HepG2 (cell line): Measurements from ENCODE around the gene SCAPER. TPM values are rescaled to one million over a fixed set of nuclear protein-coding genes. Genes with fewer than 3 reads are reported as not detected.

Experiments used
- ASH2L ChIP-seq: fragments of 300-600, 200-600 bp; sonication (generic); IDR thresholded peaks from 2 replicates; pipeline ENCODE4 v1.7.0; 2017; ENCODE audit warnings: low read depth, mild to moderate bottlenecking, moderate library complexity, mixed read lengths, low read length; ENCODE audit not compliant: insufficient read length
- ATF1 ChIP-seq: IDR thresholded peaks from 2 replicates; pipeline ENCODE4 v1.6.1; 2016; ENCODE audit warnings: mild to moderate bottlenecking, control low read depth
- FOSL2 ChIP-seq: sonication (generic); formaldehyde crosslinking; IDR thresholded peaks from 2 replicates; pipeline ENCODE4 v1.4.0; 2020; ENCODE audit warnings: missing genetic modification reagents
- GATAD1 ChIP-seq: IDR thresholded peaks from 2 replicates; pipeline ENCODE4 v1.6.1; 2016; ENCODE audit warnings: missing genetic modification reagents, missing compliant biosample characterization
- HNRNPLL ChIP-seq: fragments of 200-400 bp; formaldehyde crosslinking; IDR thresholded peaks from 2 replicates; pipeline ENCODE4 v1.6.1; 2017; ENCODE audit warnings: mild to moderate bottlenecking, low read depth, low read length; ENCODE audit not compliant: poor library complexity, severe bottlenecking
- KDM5B ChIP-seq: sonication (generic); formaldehyde crosslinking; IDR thresholded peaks from 2 replicates; pipeline ENCODE4 v1.4.0; 2020; ENCODE audit warnings: missing genetic modification reagents, mild to moderate bottlenecking, borderline replicate concordance
- MXI1 ChIP-seq: IDR thresholded peaks from 3 replicates; pipeline ENCODE4 v1.6.1; 2012; ENCODE audit warnings: low read depth, low read length, inconsistent platforms, borderline replicate concordance
- POLR2AphosphoS5 ChIP-seq: IDR thresholded peaks from 2 replicates; pipeline ENCODE4 v1.6.1; 2012; ENCODE audit warnings: low read depth, low read length
- POLR2G ChIP-seq: fragments of 200-400 bp; formaldehyde crosslinking; IDR thresholded peaks from 2 replicates; pipeline ENCODE4 v1.6.1; 2018; ENCODE audit warnings: mild to moderate bottlenecking, low read depth, low read length, moderate library complexity
- RAD21 ChIP-seq: fragments of 450-650 bp; formaldehyde crosslinking; IDR thresholded peaks from 2 replicates; pipeline ENCODE4 v1.5.0; 2020; ENCODE audit warnings: mild to moderate bottlenecking
- RBFOX2 ChIP-seq: fragments of 200-400 bp; formaldehyde crosslinking; IDR thresholded peaks from 2 replicates; pipeline ENCODE4 v1.6.1; 2017; ENCODE audit warnings: low read depth, mild to moderate bottlenecking, low read length
- SATB2 ChIP-seq: sonication (generic); formaldehyde crosslinking; IDR thresholded peaks from 2 replicates; pipeline ENCODE4 v1.5.0; 2020; ENCODE audit warnings: missing genetic modification reagents
- TBX2 ChIP-seq: sonication (generic); formaldehyde crosslinking; IDR thresholded peaks from 2 replicates; pipeline ENCODE4 v1.5.0; 2020; ENCODE audit warnings: missing genetic modification reagents, mild to moderate bottlenecking, borderline replicate concordance
- THAP11 ChIP-seq: IDR thresholded peaks from 2 replicates; pipeline ENCODE4 v1.6.1; 2016; ENCODE audit warnings: missing biosample characterization, missing genetic modification reagents
- YEATS4 ChIP-seq: sonication (generic); formaldehyde crosslinking; IDR thresholded peaks from 2 replicates; pipeline ENCODE4 v1.4.0; 2020; ENCODE audit warnings: missing genetic modification reagents, borderline replicate concordance
- ZFP36L1 ChIP-seq: sonication (generic); formaldehyde crosslinking; IDR thresholded peaks from 2 replicates; pipeline ENCODE4 v1.8.0; 2022; ENCODE audit warnings: mild to moderate bottlenecking, missing genetic modification reagents, moderate library complexity
- ZNF772 ChIP-seq: sonication (generic); formaldehyde crosslinking; IDR thresholded peaks from 2 replicates; pipeline ENCODE4 v1.5.0; 2020; ENCODE audit warnings: mild to moderate bottlenecking, missing genetic modification reagents
- ZNF776 ChIP-seq: sonication (generic); formaldehyde crosslinking; IDR thresholded peaks from 2 replicates; pipeline ENCODE4 v1.4.0; 2020; ENCODE audit warnings: mild to moderate bottlenecking, missing genetic modification reagents
- polyA plus RNA-seq, 8 experiments: library from polyadenylated mRNA; depleted of rRNA in 3 of 8; stranded (reverse) in 7 of 8; unstranded in 1 of 8; fragments of >200 nt; fragmentation: Illumina TruSeq in 4 of 8; extraction: Trizol in 4 of 8; gene quantifications; 2 replicates each; pipeline versions ENCODE4 v1.2.1 to v1.2.3, GENCODE V29; 2011 to 2016; ENCODE audit warnings: low read depth in 4 of 8, missing spikeins in 1 of 8, mixed read lengths in 1 of 8; ENCODE audit not compliant: insufficient read depth in 1 of 8
- total RNA-seq, 5 experiments: library from RNA; depleted of rRNA; stranded (reverse); fragments of >200 nt; fragmentation: Illumina TruSeq; extraction: Trizol; gene quantifications; 2 replicates each; pipeline ENCODE4 v1.2.3, GENCODE V29; 2016; ENCODE audit warnings: low read depth in 1 of 5
- TF ChIP-seq, protein P1 (sequence below): sonication (generic); formaldehyde crosslinking; IDR thresholded peaks from 2 replicates; pipeline ENCODE4 v1.8.1; 2022; ENCODE audit warnings: low read depth, mild to moderate bottlenecking, missing genetic modification reagents
- TF ChIP-seq, protein P2 (sequence below): sonication (generic); formaldehyde crosslinking; IDR thresholded peaks from 2 replicates; pipeline ENCODE4 v1.4.0; 2020; ENCODE audit warnings: mild to moderate bottlenecking, missing genetic modification reagents
- TF ChIP-seq, protein P3 (sequence below): sonication (generic); formaldehyde crosslinking; IDR thresholded peaks from 2 replicates; pipeline ENCODE4 v1.5.0; 2020; ENCODE audit warnings: missing genetic modification reagents

SCAPER gene
- total and polyA plus RNA-seq, 2 of the 13 experiments (the other 11 are each of a cell fraction or from before 2014, with no cell fraction given), result 4.3 to 10.5 TPM

DNA sequence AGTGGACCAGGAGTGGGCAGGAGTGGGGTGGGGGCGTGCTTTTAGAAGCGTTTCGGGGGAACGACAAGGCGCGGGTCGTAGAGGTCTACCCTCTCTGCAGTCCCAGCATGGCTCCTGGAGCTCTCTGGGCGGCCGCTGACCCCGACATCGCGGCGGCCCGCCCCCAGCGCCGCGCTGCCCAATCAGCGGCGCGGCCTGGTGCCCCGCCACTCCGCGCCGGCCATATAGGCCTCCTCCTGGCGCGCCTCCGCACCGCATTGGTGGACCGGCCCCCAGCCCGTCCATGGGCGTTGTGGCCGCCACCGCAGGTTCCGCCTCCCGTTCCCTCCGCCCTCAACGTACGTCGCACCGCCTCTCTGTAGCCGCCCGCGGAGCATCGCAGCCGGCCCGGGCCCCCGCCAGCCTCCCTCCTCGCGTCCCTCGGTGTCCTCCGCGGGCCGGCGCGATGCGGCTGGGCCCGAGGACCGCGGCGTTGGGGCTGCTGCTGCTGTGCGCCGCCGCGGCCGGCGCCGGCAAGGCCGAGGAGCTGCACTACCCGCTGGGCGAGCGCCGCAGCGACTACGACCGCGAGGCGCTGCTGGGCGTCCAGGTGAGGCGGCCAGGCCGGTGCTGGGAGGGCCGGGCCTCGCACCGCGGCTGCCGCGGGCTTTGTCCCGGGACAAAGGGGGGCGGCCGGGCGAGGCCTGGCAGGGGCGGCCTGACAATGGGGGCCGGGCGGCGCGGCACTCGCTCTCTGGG, 26.4 kb upstream of the SCAPER start, which contains the start of gene RCN2 (continued):
- TF ChIP-seq, protein P1, sequence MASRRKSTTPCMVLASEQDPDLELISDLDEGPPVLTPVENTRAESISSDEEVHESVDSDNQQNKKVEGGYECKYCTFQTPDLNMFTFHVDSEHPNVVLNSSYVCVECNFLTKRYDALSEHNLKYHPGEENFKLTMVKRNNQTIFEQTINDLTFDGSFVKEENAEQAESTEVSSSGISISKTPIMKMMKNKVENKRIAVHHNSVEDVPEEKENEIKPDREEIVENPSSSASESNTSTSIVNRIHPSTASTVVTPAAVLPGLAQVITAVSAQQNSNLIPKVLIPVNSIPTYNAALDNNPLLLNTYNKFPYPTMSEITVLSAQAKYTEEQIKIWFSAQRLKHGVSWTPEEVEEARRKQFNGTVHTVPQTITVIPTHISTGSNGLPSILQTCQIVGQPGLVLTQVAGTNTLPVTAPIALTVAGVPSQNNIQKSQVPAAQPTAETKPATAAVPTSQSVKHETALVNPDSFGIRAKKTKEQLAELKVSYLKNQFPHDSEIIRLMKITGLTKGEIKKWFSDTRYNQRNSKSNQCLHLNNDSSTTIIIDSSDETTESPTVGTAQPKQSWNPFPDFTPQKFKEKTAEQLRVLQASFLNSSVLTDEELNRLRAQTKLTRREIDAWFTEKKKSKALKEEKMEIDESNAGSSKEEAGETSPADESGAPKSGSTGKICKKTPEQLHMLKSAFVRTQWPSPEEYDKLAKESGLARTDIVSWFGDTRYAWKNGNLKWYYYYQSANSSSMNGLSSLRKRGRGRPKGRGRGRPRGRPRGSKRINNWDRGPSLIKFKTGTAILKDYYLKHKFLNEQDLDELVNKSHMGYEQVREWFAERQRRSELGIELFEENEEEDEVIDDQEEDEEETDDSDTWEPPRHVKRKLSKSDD, result peak; percentile 61; the same call in 1 of the 2 replicates
- TF ChIP-seq POLR2G, result peak; percentile 95
- TF ChIP-seq SATB2 (CRISPR knock-in tag), result no peak
- TF ChIP-seq ZNF776 (CRISPR knock-in tag), result peak; percentile 84; the same call in 1 of the 2 replicates
- TF ChIP-seq, protein P2, sequence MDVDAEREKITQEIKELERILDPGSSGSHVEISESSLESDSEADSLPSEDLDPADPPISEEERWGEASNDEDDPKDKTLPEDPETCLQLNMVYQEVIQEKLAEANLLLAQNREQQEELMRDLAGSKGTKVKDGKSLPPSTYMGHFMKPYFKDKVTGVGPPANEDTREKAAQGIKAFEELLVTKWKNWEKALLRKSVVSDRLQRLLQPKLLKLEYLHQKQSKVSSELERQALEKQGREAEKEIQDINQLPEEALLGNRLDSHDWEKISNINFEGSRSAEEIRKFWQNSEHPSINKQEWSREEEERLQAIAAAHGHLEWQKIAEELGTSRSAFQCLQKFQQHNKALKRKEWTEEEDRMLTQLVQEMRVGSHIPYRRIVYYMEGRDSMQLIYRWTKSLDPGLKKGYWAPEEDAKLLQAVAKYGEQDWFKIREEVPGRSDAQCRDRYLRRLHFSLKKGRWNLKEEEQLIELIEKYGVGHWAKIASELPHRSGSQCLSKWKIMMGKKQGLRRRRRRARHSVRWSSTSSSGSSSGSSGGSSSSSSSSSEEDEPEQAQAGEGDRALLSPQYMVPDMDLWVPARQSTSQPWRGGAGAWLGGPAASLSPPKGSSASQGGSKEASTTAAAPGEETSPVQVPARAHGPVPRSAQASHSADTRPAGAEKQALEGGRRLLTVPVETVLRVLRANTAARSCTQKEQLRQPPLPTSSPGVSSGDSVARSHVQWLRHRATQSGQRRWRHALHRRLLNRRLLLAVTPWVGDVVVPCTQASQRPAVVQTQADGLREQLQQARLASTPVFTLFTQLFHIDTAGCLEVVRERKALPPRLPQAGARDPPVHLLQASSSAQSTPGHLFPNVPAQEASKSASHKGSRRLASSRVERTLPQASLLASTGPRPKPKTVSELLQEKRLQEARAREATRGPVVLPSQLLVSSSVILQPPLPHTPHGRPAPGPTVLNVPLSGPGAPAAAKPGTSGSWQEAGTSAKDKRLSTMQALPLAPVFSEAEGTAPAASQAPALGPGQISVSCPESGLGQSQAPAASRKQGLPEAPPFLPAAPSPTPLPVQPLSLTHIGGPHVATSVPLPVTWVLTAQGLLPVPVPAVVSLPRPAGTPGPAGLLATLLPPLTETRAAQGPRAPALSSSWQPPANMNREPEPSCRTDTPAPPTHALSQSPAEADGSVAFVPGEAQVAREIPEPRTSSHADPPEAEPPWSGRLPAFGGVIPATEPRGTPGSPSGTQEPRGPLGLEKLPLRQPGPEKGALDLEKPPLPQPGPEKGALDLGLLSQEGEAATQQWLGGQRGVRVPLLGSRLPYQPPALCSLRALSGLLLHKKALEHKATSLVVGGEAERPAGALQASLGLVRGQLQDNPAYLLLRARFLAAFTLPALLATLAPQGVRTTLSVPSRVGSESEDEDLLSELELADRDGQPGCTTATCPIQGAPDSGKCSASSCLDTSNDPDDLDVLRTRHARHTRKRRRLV (CRISPR knock-in tag), result no peak
- 0 out of 2 replicates have a peak, but pooled peaks have one; percentile 9 for TF ChIP-seq TBX2 (CRISPR knock-in tag)
- peak; percentile 70; the same call in 1 of the 2 replicates for TF ChIP-seq YEATS4
- peak; percentile 50; the same call in 1 of the 3 replicates for TF ChIP-seq MXI1
- peak; percentile 65; the same call in 1 of the 2 replicates for TF ChIP-seq ZFP36L1 (CRISPR knock-in tag)
- peak; percentile 36 for TF ChIP-seq RAD21 (CRISPR knock-in tag)
- TF ChIP-seq, protein P3, sequence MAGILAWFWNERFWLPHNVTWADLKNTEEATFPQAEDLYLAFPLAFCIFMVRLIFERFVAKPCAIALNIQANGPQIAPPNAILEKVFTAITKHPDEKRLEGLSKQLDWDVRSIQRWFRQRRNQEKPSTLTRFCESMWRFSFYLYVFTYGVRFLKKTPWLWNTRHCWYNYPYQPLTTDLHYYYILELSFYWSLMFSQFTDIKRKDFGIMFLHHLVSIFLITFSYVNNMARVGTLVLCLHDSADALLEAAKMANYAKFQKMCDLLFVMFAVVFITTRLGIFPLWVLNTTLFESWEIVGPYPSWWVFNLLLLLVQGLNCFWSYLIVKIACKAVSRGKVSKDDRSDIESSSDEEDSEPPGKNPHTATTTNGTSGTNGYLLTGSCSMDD (CRISPR knock-in tag), result no peak
- TF ChIP-seq POLR2AphosphoS5, result peak; percentile 91
- peak; percentile 45; the same call in 1 of the 2 replicates for TF ChIP-seq KDM5B (CRISPR knock-in tag)
- no peak for TF ChIP-seq ATF1
- TF ChIP-seq HNRNPLL, result peak; percentile 99
- peak; percentile 67 for TF ChIP-seq THAP11
- TF ChIP-seq ZNF772, result peak; percentile 54; the same call in 1 of the 2 replicates
- 0 out of 2 replicates have a peak, but pooled peaks have one; percentile 2 for TF ChIP-seq FOSL2 (CRISPR knock-in tag)
- TF ChIP-seq ASH2L, result peak; percentile 86
- peak; percentile 92 for TF ChIP-seq RBFOX2
- peak; percentile 63; the same call in 1 of the 2 replicates for TF ChIP-seq GATAD1 (CRISPR knock-in tag)
